ENCODE measurements around the gene PRDM16.

DNA sequence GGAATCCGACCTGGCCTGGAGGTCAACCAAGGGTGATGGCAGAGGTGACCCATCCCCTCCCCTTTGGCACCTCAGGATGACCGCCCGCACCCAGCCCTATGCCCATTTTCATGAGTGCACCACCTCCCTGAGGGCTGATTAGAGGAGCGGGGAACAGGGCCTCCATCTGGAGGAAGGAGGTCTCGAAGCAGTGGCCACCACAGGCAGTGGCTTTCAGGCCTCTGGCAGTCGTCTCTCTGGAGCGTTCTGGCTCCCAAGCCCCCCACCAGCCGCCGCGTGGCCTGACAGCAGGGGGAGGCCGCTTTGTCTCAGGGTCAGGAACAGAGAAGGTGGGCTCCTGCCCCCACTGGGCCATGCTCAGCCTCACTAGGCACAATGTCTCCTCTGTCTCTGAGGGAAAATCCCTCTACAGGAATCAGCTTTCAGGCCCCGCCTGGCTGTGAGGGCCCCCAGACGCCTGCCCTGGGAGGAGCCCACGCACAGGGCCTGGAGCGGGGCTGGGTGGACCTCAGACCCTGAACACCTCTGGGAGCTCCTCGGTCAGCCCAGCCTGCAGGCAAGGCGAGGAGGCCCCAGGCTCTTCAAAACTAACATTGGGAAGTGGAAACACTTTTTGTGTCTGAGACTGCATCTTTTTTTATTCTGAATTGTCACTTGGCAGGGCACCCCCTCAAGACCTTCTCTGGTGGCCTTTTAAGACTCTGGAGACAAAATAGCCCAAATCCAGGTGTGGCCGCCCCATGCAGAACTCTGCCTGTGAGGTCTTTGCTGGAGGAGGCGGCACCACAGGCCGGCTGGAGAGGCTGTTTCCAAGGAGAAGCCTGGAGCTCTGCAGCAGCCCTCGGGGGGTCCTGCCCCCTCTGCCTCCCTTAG is 257.7 kb downstream of the PRDM16 start:
- TF ChIP-seq ZNF8 (CRISPR knock-in tag; IDR thresholded peaks at IDR 0.05) (no peak), OSR1 (CRISPR knock-in tag; IDR thresholded peaks at IDR 0.05) (no peak), ZNF565 (CRISPR knock-in tag; conservative IDR thresholded peaks at IDR 0.05; ENCODE audit: low read depth) (no peak), ZFP3 (CRISPR knock-in tag; IDR thresholded peaks at IDR 0.05) (no peak), ISL1 (CRISPR knock-in tag; IDR thresholded peaks at IDR 0.05) (no peak), BACH2 (CRISPR knock-in tag; IDR thresholded peaks at IDR 0.05; ENCODE audit: borderline replicate concordance) (no peak), SNAI2 (CRISPR knock-in tag; IDR thresholded peaks at IDR 0.05) (no peak)
- TF ChIP-seq, protein P1, sequence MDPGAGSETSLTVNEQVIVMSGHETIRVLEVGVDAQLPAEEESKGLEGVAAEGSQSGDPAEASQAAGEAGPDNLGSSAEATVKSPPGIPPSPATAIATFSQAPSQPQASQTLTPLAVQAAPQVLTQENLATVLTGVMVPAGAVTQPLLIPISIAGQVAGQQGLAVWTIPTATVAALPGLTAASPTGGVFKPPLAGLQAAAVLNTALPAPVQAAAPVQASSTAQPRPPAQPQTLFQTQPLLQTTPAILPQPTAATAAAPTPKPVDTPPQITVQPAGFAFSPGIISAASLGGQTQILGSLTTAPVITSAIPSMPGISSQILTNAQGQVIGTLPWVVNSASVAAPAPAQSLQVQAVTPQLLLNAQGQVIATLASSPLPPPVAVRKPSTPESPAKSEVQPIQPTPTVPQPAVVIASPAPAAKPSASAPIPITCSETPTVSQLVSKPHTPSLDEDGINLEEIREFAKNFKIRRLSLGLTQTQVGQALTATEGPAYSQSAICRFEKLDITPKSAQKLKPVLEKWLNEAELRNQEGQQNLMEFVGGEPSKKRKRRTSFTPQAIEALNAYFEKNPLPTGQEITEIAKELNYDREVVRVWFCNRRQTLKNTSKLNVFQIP (CRISPR knock-in tag; IDR thresholded peaks at IDR 0.05; ENCODE audit: borderline replicate concordance, low read depth) = no peak
- TF ChIP-seq, protein P2, sequence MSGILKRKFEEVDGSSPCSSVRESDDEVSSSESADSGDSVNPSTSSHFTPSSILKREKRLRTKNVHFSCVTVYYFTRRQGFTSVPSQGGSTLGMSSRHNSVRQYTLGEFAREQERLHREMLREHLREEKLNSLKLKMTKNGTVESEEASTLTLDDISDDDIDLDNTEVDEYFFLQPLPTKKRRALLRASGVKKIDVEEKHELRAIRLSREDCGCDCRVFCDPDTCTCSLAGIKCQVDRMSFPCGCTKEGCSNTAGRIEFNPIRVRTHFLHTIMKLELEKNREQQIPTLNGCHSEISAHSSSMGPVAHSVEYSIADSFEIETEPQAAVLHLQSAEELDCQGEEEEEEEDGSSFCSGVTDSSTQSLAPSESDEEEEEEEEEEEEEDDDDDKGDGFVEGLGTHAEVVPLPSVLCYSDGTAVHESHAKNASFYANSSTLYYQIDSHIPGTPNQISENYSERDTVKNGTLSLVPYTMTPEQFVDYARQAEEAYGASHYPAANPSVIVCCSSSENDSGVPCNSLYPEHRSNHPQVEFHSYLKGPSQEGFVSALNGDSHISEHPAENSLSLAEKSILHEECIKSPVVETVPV (CRISPR knock-in tag; IDR thresholded peaks at IDR 0.05) = no peak
- TF ChIP-seq, protein P3, sequence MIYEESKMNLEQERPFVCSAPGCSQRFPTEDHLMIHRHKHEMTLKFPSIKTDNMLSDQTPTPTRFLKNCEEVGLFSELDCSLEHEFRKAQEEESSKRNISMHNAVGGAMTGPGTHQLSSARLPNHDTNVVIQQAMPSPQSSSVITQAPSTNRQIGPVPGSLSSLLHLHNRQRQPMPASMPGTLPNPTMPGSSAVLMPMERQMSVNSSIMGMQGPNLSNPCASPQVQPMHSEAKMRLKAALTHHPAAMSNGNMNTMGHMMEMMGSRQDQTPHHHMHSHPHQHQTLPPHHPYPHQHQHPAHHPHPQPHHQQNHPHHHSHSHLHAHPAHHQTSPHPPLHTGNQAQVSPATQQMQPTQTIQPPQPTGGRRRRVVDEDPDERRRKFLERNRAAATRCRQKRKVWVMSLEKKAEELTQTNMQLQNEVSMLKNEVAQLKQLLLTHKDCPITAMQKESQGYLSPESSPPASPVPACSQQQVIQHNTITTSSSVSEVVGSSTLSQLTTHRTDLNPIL (CRISPR knock-in tag; IDR thresholded peaks at IDR 0.05; ENCODE audit: low read depth) = no peak
- TF ChIP-seq, protein P4, sequence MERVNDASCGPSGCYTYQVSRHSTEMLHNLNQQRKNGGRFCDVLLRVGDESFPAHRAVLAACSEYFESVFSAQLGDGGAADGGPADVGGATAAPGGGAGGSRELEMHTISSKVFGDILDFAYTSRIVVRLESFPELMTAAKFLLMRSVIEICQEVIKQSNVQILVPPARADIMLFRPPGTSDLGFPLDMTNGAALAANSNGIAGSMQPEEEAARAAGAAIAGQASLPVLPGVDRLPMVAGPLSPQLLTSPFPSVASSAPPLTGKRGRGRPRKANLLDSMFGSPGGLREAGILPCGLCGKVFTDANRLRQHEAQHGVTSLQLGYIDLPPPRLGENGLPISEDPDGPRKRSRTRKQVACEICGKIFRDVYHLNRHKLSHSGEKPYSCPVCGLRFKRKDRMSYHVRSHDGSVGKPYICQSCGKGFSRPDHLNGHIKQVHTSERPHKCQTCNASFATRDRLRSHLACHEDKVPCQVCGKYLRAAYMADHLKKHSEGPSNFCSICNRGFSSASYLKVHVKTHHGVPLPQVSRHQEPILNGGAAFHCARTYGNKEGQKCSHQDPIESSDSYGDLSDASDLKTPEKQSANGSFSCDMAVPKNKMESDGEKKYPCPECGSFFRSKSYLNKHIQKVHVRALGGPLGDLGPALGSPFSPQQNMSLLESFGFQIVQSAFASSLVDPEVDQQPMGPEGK (CRISPR knock-in tag; IDR thresholded peaks at IDR 0.05; ENCODE audit: borderline replicate concordance) = no peak
